ENCODE results near the gene FNBP1.

FNBP1 gene

GRCh38 chr9:130045725-130046450, 2.9 kb upstream of the FNBP1 start:
- DNase-seq (ENCODE audit: low read depth) = no peak

- no peak for DNase-seq (ENCODE audit: low read depth)
These were observed 950 bp upstream of the FNBP1 start for GRCh38 chr9:130043654-130044623.

- DNase-seq (ENCODE audit: low read depth) = no peak
These were observed 544 bp downstream of the FNBP1 start for GRCh38 chr9:130042406-130042884.

- DNase-seq (ENCODE audit: low read depth) = no peak
These were observed 1.2 kb downstream of the FNBP1 start for GRCh38 chr9:130041648-130042405.

- no peak for DNase-seq (ENCODE audit: low read depth)
These were observed 1.9 kb downstream of the FNBP1 start for GRCh38 chr9:130040984-130041647.

- DNase-seq (ENCODE audit: low read depth) = no peak
These were observed 3.4 kb downstream of the FNBP1 start for GRCh38 chr9:130039528-130040147.

- DNase-seq (ENCODE audit: low read depth) = no peak
These were observed 6.9 kb downstream of the FNBP1 start for GRCh38 chr9:130036099-130036498.

- DNase-seq (ENCODE audit: low read depth) = no peak
These were observed 8.4 kb downstream of the FNBP1 start for GRCh38 chr9:130034570-130034969.

GRCh38 chr9:130030651-130031127, 12.3 kb downstream of the FNBP1 start:
- DNase-seq (ENCODE audit: low read depth) = no peak

- DNase-seq (ENCODE audit: low read depth) = no peak
These were observed 13.6 kb downstream of the FNBP1 start for GRCh38 chr9:130029223-130029973.

GRCh38 chr9:130028493-130029222, 14.3 kb downstream of the FNBP1 start:
- no peak for DNase-seq (ENCODE audit: low read depth)

DNA sequence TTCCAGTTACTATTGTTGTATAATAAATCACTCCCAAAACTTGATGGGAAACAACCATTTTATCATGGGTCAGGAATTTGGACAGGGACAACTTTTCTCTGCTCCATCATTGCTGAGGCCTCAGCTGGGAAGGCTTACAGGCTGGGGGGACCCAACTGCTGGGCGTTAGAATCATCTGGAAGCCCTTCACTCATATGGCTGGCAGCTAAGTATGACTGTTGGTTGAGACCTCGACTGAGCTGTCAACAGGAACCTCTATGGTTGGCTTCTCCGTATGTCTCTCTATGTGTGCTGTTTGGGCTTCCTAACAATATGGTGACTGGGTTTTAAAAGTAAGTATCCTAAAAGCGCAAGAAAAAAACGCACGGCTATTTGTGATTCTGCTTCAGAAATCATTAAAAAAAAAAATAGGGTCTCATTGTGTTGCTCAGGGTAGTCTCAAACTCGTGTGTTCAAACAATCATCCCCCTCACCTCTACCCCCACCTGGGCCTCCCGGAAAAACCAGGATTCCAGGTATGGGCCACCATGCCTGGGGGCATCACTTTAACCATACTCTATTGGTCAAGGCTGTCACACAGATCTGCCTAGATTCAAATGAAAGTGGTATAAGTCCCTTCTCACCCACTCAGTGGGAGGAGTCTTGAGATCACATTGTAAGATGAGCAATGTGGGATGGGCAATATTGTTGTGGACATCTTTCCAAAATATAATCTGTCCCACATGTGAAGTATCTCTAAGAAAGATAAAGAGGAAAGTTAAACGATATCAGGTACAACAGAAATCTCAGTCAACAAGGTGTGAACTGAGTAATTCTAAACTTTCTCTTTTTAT, 15.2 kb downstream of the FNBP1 start:
- DNase-seq (ENCODE audit: low read depth) = no peak

DNA sequence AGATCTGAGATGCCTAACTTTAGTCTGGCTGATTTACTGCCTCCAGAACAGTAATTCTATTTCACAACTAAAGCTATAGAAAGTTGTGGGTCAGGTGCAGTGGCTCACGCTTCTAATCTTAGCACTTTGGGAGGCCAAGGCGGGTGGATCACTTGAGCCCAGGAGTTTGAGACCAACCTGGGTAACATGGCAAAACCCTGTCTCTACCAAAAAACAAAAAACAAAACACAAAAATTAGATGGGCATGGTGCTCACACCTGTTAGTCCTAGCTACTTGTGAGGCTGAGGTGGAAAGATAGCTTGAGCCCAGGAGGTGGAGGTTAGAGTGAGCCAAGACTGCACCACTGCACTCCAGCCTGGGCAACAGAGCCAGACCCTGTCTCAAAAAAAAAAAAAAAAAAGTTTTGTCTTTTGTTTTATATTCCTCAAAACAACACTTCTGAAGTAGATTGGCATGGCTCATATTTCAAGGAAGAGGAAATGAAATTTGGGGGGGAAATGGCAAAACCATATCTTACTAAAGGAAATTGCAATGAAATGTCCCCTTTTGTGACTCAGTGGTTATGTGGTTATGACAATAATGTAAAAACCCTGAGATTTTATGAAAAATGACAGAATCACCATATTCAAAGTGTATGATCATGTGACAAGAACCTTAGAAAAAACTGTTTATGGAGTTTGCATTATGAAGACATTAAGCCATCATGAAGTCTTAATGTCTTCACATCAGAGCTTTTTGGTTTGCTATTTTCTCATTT, 16.2 kb downstream of the FNBP1 start:
- no peak for DNase-seq (ENCODE audit: low read depth)

DNA sequence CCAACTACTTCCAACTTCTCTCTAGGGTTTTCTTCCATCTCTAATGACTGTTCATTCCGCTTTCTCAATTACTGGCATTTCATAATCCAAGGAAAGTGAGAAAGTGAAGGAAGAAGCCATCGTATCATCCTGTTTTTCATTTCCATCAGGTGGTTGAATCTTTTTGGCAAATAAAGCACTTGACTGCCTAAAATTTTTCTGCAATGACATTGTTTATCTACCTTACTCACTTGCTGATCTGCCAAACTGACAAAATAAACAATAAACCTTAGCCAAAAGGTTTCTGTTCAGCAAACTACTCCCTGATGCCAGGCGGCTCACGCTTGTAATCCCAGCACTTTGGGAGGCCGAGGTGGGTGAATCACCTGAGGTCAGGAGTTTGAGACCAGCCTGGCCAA, 18.4 kb downstream of the FNBP1 start:
- DNase-seq (ENCODE audit: low read depth) = no peak

DNA sequence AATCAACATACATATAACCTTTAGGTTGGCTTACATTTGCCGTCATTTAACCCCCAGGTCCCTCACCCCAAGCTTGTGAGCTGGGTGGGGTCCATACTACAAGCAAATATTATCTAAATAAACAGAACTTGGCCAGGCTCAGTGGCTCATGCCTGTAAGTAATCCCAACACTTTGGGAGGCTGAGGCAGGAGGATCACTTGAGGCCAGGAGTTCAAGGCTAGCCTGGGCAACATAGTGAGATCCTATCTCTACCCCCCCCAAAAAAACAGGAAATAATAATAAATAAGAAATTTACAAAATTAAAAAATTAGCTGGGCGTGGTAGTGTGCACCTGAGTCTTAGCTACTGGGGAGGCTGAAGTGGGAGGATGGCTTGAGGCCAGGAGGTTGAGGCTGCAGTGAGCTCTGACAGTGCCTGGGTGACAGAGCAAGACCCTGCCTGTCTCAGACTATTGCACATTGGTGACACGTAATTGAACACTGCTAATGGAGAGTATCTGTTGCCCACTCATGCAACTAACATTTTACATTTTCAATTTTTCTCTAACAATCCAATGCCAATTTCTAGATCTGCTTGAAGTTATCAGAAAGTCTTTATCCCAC, 18.9 kb downstream of the FNBP1 start:
- DNase-seq (ENCODE audit: low read depth) = no peak

- DNase-seq (ENCODE audit: low read depth) = no peak
These were observed 19.7 kb downstream of the FNBP1 start for GRCh38 chr9:130023144-130023787.

DNA sequence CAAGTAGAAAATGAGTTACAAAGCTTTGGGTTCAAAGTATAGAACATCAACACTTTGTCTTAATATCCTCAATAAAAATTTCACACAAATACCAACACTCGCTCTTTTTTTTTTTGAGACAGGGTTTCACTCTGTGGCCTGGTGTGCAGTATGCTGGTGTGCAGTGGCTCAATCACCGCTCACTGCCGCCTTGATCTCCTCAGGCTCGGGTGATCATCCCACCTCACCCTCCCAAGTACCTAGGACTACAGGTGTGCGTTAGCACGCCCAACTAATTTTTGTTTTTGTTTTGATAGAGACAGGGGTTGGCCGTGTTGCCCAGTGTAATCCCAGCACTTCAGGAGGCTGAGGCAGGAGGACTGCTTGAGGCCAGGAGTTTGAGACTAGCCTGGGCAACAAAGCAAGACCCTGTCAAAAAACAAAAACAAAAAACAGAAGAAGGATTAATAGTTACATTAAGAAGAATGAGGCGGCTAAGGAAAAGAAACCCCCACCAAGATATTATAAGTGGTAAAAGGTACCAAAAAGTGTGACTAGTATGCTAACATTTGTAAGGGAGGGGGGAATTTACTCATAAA, 20.3 kb downstream of the FNBP1 start:
- DNase-seq (ENCODE audit: low read depth) = no peak
